Endothelial cell of umbilical vein (primary cell): Measurements from ENCODE around the gene S100A9. TPM values are rescaled to one million over a fixed set of nuclear protein-coding genes. Genes with fewer than 3 reads are reported as not detected.

Experiments
- BruUV-seq: library from RNA; stranded (reverse); fragments of 400-500 nt; replicated peaks from 2 replicates; lab custom pipeline; 2021; lab: Mats Ljungman, UMichigan
- CTCF ChIA-PET: fragments of 300-600, 350-600 bp; sonication (Branson Sonifier 250); formaldehyde crosslinking; loops from one replicate; lab custom pipeline; 2021; ENCODE audit warnings: antibody characterized with exemption, inconsistent platforms; lab: Charles Lee
- POLR2A ChIA-PET: fragments of 300-600, 350-600 bp; sonication (Branson Sonifier 250); formaldehyde crosslinking; loops from one replicate; lab custom pipeline; 2021; ENCODE audit warnings: antibody characterized with exemption, inconsistent platforms; lab: Charles Lee
- DNase-seq: peaks from one replicate; pipeline ENCODE4 v3.0.0-alpha.2; 2011; ENCODE audit warnings: low read depth, low spot score
- FAIRE-seq: peaks from 2 replicates; lab custom pipeline; 2011; peaks lifted over from hg19 to GRCh38; lab: Jason Lieb, UNC
- H2AFZ ChIP-seq: 2 replicates; pipeline ENCODE4 v1.6.0; 2012; ENCODE audit warnings: low read depth, low read length, control low read depth, inconsistent platforms
- H3K27ac ChIP-seq: 2 replicates; pipeline ENCODE4 v1.5.1; 2011; ENCODE audit warnings: low read depth, mild to moderate bottlenecking, control low read depth, low read length, moderate library complexity; ENCODE audit not compliant: insufficient read depth
- H3K27me3 ChIP-seq, 2 experiments: 2 replicates each; pipeline versions ENCODE4 v1.6.0 to v1.6.1; 2011; ENCODE audit warnings: low read length in 2 of 2, mixed read lengths in 1 of 2; ENCODE audit not compliant: control insufficient read depth in 2 of 2, insufficient read depth in 2 of 2
- H3K36me3 ChIP-seq, 2 experiments: 2 replicates in 1 of 2; 3 replicates in 1 of 2; pipeline ENCODE4 v1.5.1; 2011; ENCODE audit warnings: low read length in 2 of 2, mild to moderate bottlenecking in 1 of 2, moderate library complexity in 1 of 2; ENCODE audit not compliant: control insufficient read depth in 2 of 2, insufficient read depth in 2 of 2; ENCODE audit errors: extremely low read depth in 1 of 2
- H3K4me1 ChIP-seq: 3 replicates; pipeline ENCODE4 v1.5.1; 2011; ENCODE audit warnings: mild to moderate bottlenecking, low read length; ENCODE audit not compliant: control insufficient read depth, insufficient read depth; ENCODE audit errors: extremely low read depth
- H3K4me2 ChIP-seq: 2 replicates; pipeline ENCODE4 v1.6.1; 2011; ENCODE audit warnings: low read length, control low read depth, mixed read lengths; ENCODE audit not compliant: insufficient read depth
- H3K4me3 ChIP-seq, 3 experiments: fragments of 200-600 bp in 1 of 3; sonication (generic), shearing (Covaris generic) in 1 of 3; replicated peaks in 1 of 3; 2 replicates each; pipeline ENCODE4 v1.5.1; 2011 to 2016; ENCODE audit warnings: control low read depth in 3 of 3, low read length in 3 of 3, mild to moderate bottlenecking in 2 of 3, inconsistent platforms in 1 of 3, low read depth in 1 of 3, moderate library complexity in 1 of 3; ENCODE audit not compliant: insufficient read depth in 1 of 3
- H3K79me2 ChIP-seq: 2 replicates; pipeline ENCODE4 v1.6.0; 2012; ENCODE audit warnings: low read length, inconsistent platforms; ENCODE audit not compliant: control insufficient read depth, insufficient read depth
- H3K9ac ChIP-seq: replicated peaks from 2 replicates; pipeline ENCODE3; 2011; ENCODE audit warnings: low read length, control low read depth; ENCODE audit not compliant: insufficient read depth; ENCODE audit errors: extremely low read depth
- H3K9me1 ChIP-seq: replicated peaks from 3 replicates; pipeline ENCODE4 v1.6.0; 2011; ENCODE audit warnings: mild to moderate bottlenecking, low read length; ENCODE audit not compliant: control insufficient read depth, insufficient read depth; ENCODE audit errors: extremely low read depth
- H3K9me3 ChIP-seq: replicated peaks from 2 replicates; pipeline ENCODE4 v1.5.1; 2012; ENCODE audit warnings: low read length, inconsistent platforms; ENCODE audit not compliant: control insufficient read depth, insufficient read depth
- H4K20me1 ChIP-seq: replicated peaks from 2 replicates; pipeline ENCODE3; 2011; ENCODE audit warnings: mild to moderate bottlenecking, low read length; ENCODE audit not compliant: control insufficient read depth, insufficient read depth; ENCODE audit errors: extremely low read depth
- CTCF ChIP-seq, 2 donors: IDR thresholded peaks; 1 replicate in 1 of 2; 2 replicates in 1 of 2; pipeline ENCODE4 v1.5.1; 2011; ENCODE audit warnings: low read length in 2 of 2, mild to moderate bottlenecking in 2 of 2, moderate library complexity in 2 of 2, control low read depth in 1 of 2, inconsistent platforms in 1 of 2, low read depth in 1 of 2; ENCODE audit not compliant: insufficient read depth in 1 of 2; ENCODE audit errors: extremely low read depth in 1 of 2
- EZH2 ChIP-seq: IDR thresholded peaks from 2 replicates; pipeline ENCODE4 v1.6.1; 2012; ENCODE audit warnings: borderline replicate concordance, low read depth, mild to moderate bottlenecking, moderate library complexity, low read length, inconsistent platforms; ENCODE audit not compliant: severe bottlenecking
- FOS ChIP-seq: IDR thresholded peaks from 2 replicates; pipeline ENCODE4 v1.6.1; 2011; ENCODE audit warnings: mild to moderate bottlenecking, low read length, moderate library complexity, borderline replicate concordance; ENCODE audit not compliant: insufficient read depth
- GATA2 ChIP-seq: IDR thresholded peaks from 2 replicates; pipeline ENCODE4 v1.7.0; 2011; ENCODE audit warnings: low read depth, mild to moderate bottlenecking, moderate library complexity, mixed read lengths, low read length; ENCODE audit not compliant: insufficient read length, insufficient read depth
- JUN ChIP-seq: IDR thresholded peaks from 2 replicates; pipeline ENCODE4 v1.6.1; 2011; ENCODE audit warnings: borderline replicate concordance, low read depth; ENCODE audit not compliant: insufficient read length, insufficient read depth
- MAX ChIP-seq: IDR thresholded peaks from 2 replicates; pipeline ENCODE4 v1.6.1; 2011; ENCODE audit not compliant: insufficient read depth, insufficient read length
- MYC ChIP-seq: IDR thresholded peaks from one replicate; pipeline ENCODE4 v1.6.1; 2011; ENCODE audit warnings: mild to moderate bottlenecking, low read depth, low read length
- POLR2A ChIP-seq: IDR thresholded peaks from 2 replicates; pipeline ENCODE4 v1.6.1; 2012; ENCODE audit warnings: low read depth, mild to moderate bottlenecking, control low read depth, low read length
- POLR2AphosphoS5 ChIP-seq: IDR thresholded peaks from 2 replicates; pipeline ENCODE4 v1.6.1; 2012; ENCODE audit warnings: low read depth, mild to moderate bottlenecking, control low read depth, low read length, moderate library complexity; ENCODE audit not compliant: insufficient read depth
- dilution Hi-C: fragments of 300-500 bp; cut with MboI; formaldehyde crosslinking; loops from one replicate; pipeline ENCODE4 v1.15.0; 2019; ENCODE audit warnings: low sequenced_read_pairs; ENCODE audit not compliant: extremely low pct_ligation_motif_present
- intact Hi-C: fragments of 100-400 bp; cut with micrococcal nuclease; formaldehyde crosslinking; loops from one replicate; pipeline ENCODE4 v1.10.0; 2022
- polyA plus RNA-seq, 4 experiments: library from polyadenylated mRNA; depleted of rRNA in 3 of 4; stranded (reverse) in 3 of 4; unstranded in 1 of 4; fragments of >200 nt; gene quantifications; 2 replicates each; pipeline versions ENCODE4 v1.2.1 to v1.2.3, GENCODE V29; 2011 to 2012; ENCODE audit warnings: missing spikeins in 1 of 4
- total RNA-seq: library from RNA; stranded (reverse); gene quantifications from 2 replicates; pipeline ENCODE4 v1.2.3, GENCODE V29; 2021

S100A9 gene
- total and polyA plus RNA-seq, 2 donors (not counting 3 experiments of a cell fraction or from before 2014, with no cell fraction given): not detected

GRCh38 chr1:153357076-153357852, 390 bp upstream of the S100A9 start:
- no peaks in the 10 kb centered on the region for H3K4me1 ChIP-seq
- H3K9me1 ChIP-seq: no peaks in the 10 kb centered on the region
- H3K4me2 ChIP-seq: no peak overlapping the region
- H3K27ac ChIP-seq: no peak overlapping the region
- CTCF ChIA-PET: interaction anchor here (0.8 to 13.2 kb wide), 3 partner anchors 23 to 136 kb away, joined by 3 to 331 read pairs (median 3); no protein-coding TSS in a partner anchor
- dilution Hi-C loops (no loop called here), intact Hi-C loops (no loop called here)
- BruUV-seq: no TSS peak
- H3K27me3 ChIP-seq: no peaks in the 10 kb centered on the region
- no peak for TF ChIP-seq JUN
- no peak for TF ChIP-seq MAX
- no peak for TF ChIP-seq EZH2
- no peak for TF ChIP-seq MYC
- TF ChIP-seq POLR2AphosphoS5: no peak
- no peak for TF ChIP-seq FOS
- TF ChIP-seq POLR2A: no peak
- no peak for TF ChIP-seq CTCF (IDR thresholded peaks at IDR 0.05; ENCODE audit: extremely low read depth in 1 of 2, insufficient read depth in 1 of 2, low read depth in 1 of 2, low read length in 2 of 2)
- no peak for TF ChIP-seq GATA2
- FAIRE-seq (no peak), DNase-seq (no peak)
- H3K9ac ChIP-seq: no peak overlapping the region
- H3K4me3 ChIP-seq: no peak overlapping the region
- no peaks in the 10 kb centered on the region for H3K36me3 ChIP-seq
- POLR2A ChIA-PET: no interaction called here
- no peak overlapping the region for H2AFZ ChIP-seq
- H4K20me1 ChIP-seq: no peaks in the 10 kb centered on the region
- H3K9me3 ChIP-seq: no peaks in the 10 kb centered on the region
- no peaks in the 10 kb centered on the region for H3K79me2 ChIP-seq
